HG03460 (cell line): Measurements from ENCODE around the gene L3HYPDH.

Experiments used
- ATAC-seq: cut with Tn5 transposase; IDR thresholded peaks from one replicate; pipeline ENCODE4 v1.9.1; 2021; ENCODE audit not compliant: unreplicated experiment

L3HYPDH gene

DNA sequence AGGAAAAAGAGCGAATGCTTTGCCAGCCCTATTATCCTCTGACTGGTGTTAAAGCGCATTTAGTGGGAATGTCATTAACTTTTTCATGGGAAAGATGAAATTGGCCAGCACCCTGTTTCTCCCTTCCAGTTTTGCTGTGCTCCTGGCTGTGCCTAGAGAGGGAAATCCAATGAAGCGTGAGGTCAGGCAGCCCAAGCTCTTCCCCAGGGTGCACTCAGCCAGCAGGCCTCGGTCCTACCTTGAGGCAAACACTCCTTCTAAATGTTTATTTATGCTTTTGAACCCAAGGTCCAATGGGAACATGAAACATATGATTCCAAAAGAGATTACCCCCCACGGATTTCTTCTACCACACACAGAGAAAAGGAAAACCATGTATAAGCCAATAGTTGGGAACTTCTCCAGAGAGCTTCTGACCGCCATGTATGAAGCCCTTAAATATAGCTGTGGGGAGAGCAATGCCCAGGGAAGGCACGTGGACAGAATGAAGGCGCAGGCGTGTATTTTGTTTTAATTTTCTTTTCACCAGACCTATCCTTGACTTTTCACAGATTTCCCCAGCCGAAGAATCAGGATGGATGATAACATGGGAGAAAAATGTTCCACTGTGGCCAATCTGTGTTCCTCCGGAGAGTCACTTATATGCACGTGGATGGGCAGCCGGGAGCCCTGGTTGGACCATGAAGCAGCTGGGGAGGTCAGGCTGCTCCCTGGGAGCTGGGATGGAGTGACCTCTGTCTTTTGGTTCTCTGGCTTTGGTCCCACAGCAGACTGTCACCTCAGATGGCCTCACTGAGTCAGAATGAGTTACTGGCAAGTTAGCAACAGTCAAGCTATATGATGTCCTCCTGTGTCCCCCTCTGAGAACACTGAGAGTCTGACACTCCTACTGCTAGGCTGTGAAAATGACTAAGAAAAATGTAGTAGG is 56.3 kb downstream of the L3HYPDH start:
- ATAC-seq = no peak

- no peak for ATAC-seq
These were observed 58.8 kb downstream of the L3HYPDH start for GRCh38 chr14:59425322-59425935.

GRCh38 chr14:59424341-59425071 is 59.7 kb downstream of the L3HYPDH start:
- ATAC-seq = no peak
